Measurements from ENCODE around the gene ALG12. TPM values are rescaled to one million over a fixed set of nuclear protein-coding genes. Genes with fewer than 3 reads are reported as not detected.

Gene ALG12
- total RNA-seq, 4 donors from 2014 or later = 10.1 to 24.4 (median 18.3) TPM

- Histone ChIP-seq H3K36me3 (no peaks in the 10 kb centered on the region), H3K27ac (no peak overlapping the region), H3K9me3 (no peaks in the 10 kb centered on the region), H3K4me1 (peaks cover 2 to 29% (median 17%) of the 10 kb centered on the region in 4 donors), H3K4me3 (no peak overlapping the region), H3K27me3 (peaks cover 9% of the 10 kb centered on the region)
- no peak for DNase-seq
- 82% methylated on average over 8 of the region's 8 CpGs; no CpG with 5 or more reads in 1 of the 2 donors for WGBS, 2 donors (ENCODE audit: low coverage in 1 of 2)
- intact Hi-C loops (cut with DNase I; ENCODE audit: low total_unique reads) (loop anchor here (2.0 kb wide), 1 partner anchor 103 kb away; no protein-coding TSS in a partner anchor), in situ Hi-C loops (cut with MboI; ENCODE audit: low pct_ligation_motif_present in 1 of 4, low pct_unique_long_range_greater_than_20kb in 1 of 4, low sequenced_read_pairs in 3 of 4) (loop anchor here in 2 of 4 donors (10.0 kb wide), 1 partner anchor 107 kb away; no protein-coding TSS in a partner anchor)
- TF ChIP-seq EP300 (IDR thresholded peaks at IDR 0.05; ENCODE audit: low read depth) (no peak), POLR2AphosphoS5 (IDR thresholded peaks at IDR 0.05) (no peak), CTCF (IDR thresholded peaks at IDR 0.05) (no peak), POLR2A (IDR thresholded peaks at IDR 0.05) (no peak)
Observed at GRCh38 chr22:49928185-49928495, 9.9 kb upstream of the ALG12 start.

GRCh38 chr22:49927483-49928184, 9.4 kb upstream of the ALG12 start:
- no peak overlapping the region for H3K27ac ChIP-seq
- peaks cover 0 to 24% (median 12%) of the 10 kb centered on the region in 4 donors for H3K4me1 ChIP-seq
- no peak for DNase-seq
- WGBS, 2 donors (ENCODE audit: low coverage in 1 of 2) = 88% methylated on average over 26 of the region's 26 CpGs; no CpG with 5 or more reads in 1 of the 2 donors
- intact Hi-C loops (cut with DNase I; ENCODE audit: low total_unique reads) (loop anchor here (2.0 kb wide), 1 partner anchor 103 kb away; no protein-coding TSS in a partner anchor), in situ Hi-C loops (cut with MboI; ENCODE audit: low pct_ligation_motif_present in 1 of 4, low pct_unique_long_range_greater_than_20kb in 1 of 4, low sequenced_read_pairs in 3 of 4) (loop anchor here in 2 of 4 donors (10.0 kb wide), 1 partner anchor 107 kb away; no protein-coding TSS in a partner anchor)
- H3K27me3 ChIP-seq = peaks cover 9% of the 10 kb centered on the region
- no peaks in the 10 kb centered on the region for H3K36me3 ChIP-seq
- H3K4me3 ChIP-seq = no peak overlapping the region
- H3K9me3 ChIP-seq = no peaks in the 10 kb centered on the region
- TF ChIP-seq POLR2A (IDR thresholded peaks at IDR 0.05) = no peak
- no peak for TF ChIP-seq POLR2AphosphoS5 (IDR thresholded peaks at IDR 0.05)
- no peak for TF ChIP-seq CTCF (IDR thresholded peaks at IDR 0.05)
- no peak for TF ChIP-seq EP300 (IDR thresholded peaks at IDR 0.05; ENCODE audit: low read depth)

- H3K27me3 ChIP-seq = peaks cover 9% of the 10 kb centered on the region
- H3K36me3 ChIP-seq = no peaks in the 10 kb centered on the region
- H3K4me3 ChIP-seq = no peak overlapping the region
- no peak for DNase-seq
- H3K9me3 ChIP-seq = no peaks in the 10 kb centered on the region
- in situ Hi-C loops (cut with MboI; ENCODE audit: low pct_ligation_motif_present in 1 of 4, low pct_unique_long_range_greater_than_20kb in 1 of 4, low sequenced_read_pairs in 3 of 4) = loop anchor here in 2 of 4 donors (10.0 kb wide), 1 partner anchor 108 kb away; no protein-coding TSS in a partner anchor
- H3K4me1 ChIP-seq = peaks cover 0 to 20% (median 12%) of the 10 kb centered on the region in 4 donors
- intact Hi-C loops (cut with DNase I; ENCODE audit: low total_unique reads) = no loop called here
- 75 to 85% methylated on average over 8 to 17 of the region's 18 CpGs for WGBS, 2 donors (ENCODE audit: low coverage in 1 of 2)
- no peak for TF ChIP-seq EP300 (IDR thresholded peaks at IDR 0.05; ENCODE audit: low read depth)
- no peak for TF ChIP-seq CTCF (IDR thresholded peaks at IDR 0.05)
- no peak for TF ChIP-seq POLR2A (IDR thresholded peaks at IDR 0.05)
- TF ChIP-seq POLR2AphosphoS5 (IDR thresholded peaks at IDR 0.05) = no peak
- H3K27ac ChIP-seq = no peak overlapping the region
Observed at GRCh38 chr22:49926916-49927315, 8.7 kb upstream of the ALG12 start.

- H3K9me3 ChIP-seq = no peaks in the 10 kb centered on the region
- H3K4me1 ChIP-seq = peaks cover 0 to 10% (median 8%) of the 10 kb centered on the region in 4 donors
- DNase-seq = peak; percentile 58
- in situ Hi-C loops (cut with MboI; ENCODE audit: low pct_ligation_motif_present in 1 of 4, low pct_unique_long_range_greater_than_20kb in 1 of 4, low sequenced_read_pairs in 3 of 4) (loop anchor here in 2 of 4 donors (10.0 kb wide), 1 partner anchor 109 kb away; no protein-coding TSS in a partner anchor), intact Hi-C loops (cut with DNase I; ENCODE audit: low total_unique reads) (no loop called here)
- WGBS, 2 donors (ENCODE audit: low coverage in 1 of 2) = 75% methylated on average over 24 of the region's 24 CpGs; no CpG with 5 or more reads in 1 of the 2 donors
- H3K36me3 ChIP-seq = no peaks in the 10 kb centered on the region
- H3K27ac ChIP-seq = peak overlapping the region; percentile 29 to 61 (median 46)
- no peak for TF ChIP-seq POLR2AphosphoS5 (IDR thresholded peaks at IDR 0.05)
- no peak for TF ChIP-seq CTCF (IDR thresholded peaks at IDR 0.05)
- TF ChIP-seq POLR2A (IDR thresholded peaks at IDR 0.05) = no peak
- TF ChIP-seq EP300 (IDR thresholded peaks at IDR 0.05; ENCODE audit: low read depth) = no peak
- H3K4me3 ChIP-seq = no peak overlapping the region
- H3K27me3 ChIP-seq = peaks cover 9% of the 10 kb centered on the region
Observed at GRCh38 chr22:49925525-49926128, 7.4 kb upstream of the ALG12 start.
